Nephron progenitor cell (in vitro differentiated cells): ENCODE data around the gene NAPB.

Experiments used
- DNase-seq: peaks from one replicate; pipeline ENCODE4 v3.0.0; 2021
- H3K27ac Mint-ChIP-seq: 2 replicates; pipeline ENCODE4 v1.8.0; 2021; ENCODE audit warnings: mild to moderate bottlenecking, moderate library complexity, mixed read lengths
- H3K27me3 Mint-ChIP-seq: 2 replicates; pipeline ENCODE4 v1.8.0; 2021; ENCODE audit warnings: mild to moderate bottlenecking, low read depth, mixed read lengths; ENCODE audit not compliant: poor library complexity
- H3K36me3 Mint-ChIP-seq: 2 replicates; pipeline ENCODE4 v1.8.0; 2021; ENCODE audit warnings: low read depth, mixed read lengths
- H3K4me1 Mint-ChIP-seq: 2 replicates; pipeline ENCODE4 v1.8.0; 2021; ENCODE audit warnings: mixed read lengths
- H3K4me3 Mint-ChIP-seq: 2 replicates; pipeline ENCODE4 v1.8.0; 2021; ENCODE audit warnings: mild to moderate bottlenecking, moderate library complexity, mixed read lengths
- H3K9me3 Mint-ChIP-seq: 2 replicates; pipeline ENCODE4 v1.8.0; 2021; ENCODE audit warnings: mild to moderate bottlenecking, moderate library complexity, mixed read lengths
- TF ChIP-seq, protein P1 (sequence below): fragments of 200-600 bp; sonication (generic); IDR thresholded peaks from 2 replicates; pipeline ENCODE4 v1.5.0; 2021; ENCODE audit warnings: antibody characterized with exemption

NAPB gene

GRCh38 chr20:23334111-23334510 lies 87.2 kb downstream of the NAPB start:
- Mint-ChIP-seq H3K4me1 (no peaks in the 10 kb centered on the region), H3K36me3 (no peaks in the 10 kb centered on the region), H3K27ac (no peak overlapping the region), H3K4me3 (no peak overlapping the region), H3K9me3 (peaks cover 4% of the 10 kb centered on the region), H3K27me3 (peaks cover 6% of the 10 kb centered on the region)
- no peak for DNase-seq
- TF ChIP-seq, protein P1, sequence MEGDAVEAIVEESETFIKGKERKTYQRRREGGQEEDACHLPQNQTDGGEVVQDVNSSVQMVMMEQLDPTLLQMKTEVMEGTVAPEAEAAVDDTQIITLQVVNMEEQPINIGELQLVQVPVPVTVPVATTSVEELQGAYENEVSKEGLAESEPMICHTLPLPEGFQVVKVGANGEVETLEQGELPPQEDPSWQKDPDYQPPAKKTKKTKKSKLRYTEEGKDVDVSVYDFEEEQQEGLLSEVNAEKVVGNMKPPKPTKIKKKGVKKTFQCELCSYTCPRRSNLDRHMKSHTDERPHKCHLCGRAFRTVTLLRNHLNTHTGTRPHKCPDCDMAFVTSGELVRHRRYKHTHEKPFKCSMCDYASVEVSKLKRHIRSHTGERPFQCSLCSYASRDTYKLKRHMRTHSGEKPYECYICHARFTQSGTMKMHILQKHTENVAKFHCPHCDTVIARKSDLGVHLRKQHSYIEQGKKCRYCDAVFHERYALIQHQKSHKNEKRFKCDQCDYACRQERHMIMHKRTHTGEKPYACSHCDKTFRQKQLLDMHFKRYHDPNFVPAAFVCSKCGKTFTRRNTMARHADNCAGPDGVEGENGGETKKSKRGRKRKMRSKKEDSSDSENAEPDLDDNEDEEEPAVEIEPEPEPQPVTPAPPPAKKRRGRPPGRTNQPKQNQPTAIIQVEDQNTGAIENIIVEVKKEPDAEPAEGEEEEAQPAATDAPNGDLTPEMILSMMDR, result no peak

- Mint-ChIP-seq H3K27ac (no peak overlapping the region), H3K36me3 (no peaks in the 10 kb centered on the region), H3K4me3 (no peak overlapping the region), H3K9me3 (peaks cover 4% of the 10 kb centered on the region), H3K4me1 (no peaks in the 10 kb centered on the region), H3K27me3 (peaks cover 9% of the 10 kb centered on the region)
- TF ChIP-seq, protein P1, result no peak
- DNase-seq, result no peak
These were observed 88.8 kb downstream of the NAPB start for GRCh38 chr20:23332467-23332866.

- TF ChIP-seq, protein P1, result no peak
- H3K36me3 Mint-ChIP-seq, result no peaks in the 10 kb centered on the region
- no peaks in the 10 kb centered on the region for H3K4me1 Mint-ChIP-seq
- H3K9me3 Mint-ChIP-seq, result peaks cover 4% of the 10 kb centered on the region
- no peak overlapping the region for H3K27ac Mint-ChIP-seq
- no peak for DNase-seq
- no peak overlapping the region for H3K4me3 Mint-ChIP-seq
- peaks cover 9% of the 10 kb centered on the region for H3K27me3 Mint-ChIP-seq
These were observed 89.6 kb downstream of the NAPB start for GRCh38 chr20:23331450-23332350.

DNA sequence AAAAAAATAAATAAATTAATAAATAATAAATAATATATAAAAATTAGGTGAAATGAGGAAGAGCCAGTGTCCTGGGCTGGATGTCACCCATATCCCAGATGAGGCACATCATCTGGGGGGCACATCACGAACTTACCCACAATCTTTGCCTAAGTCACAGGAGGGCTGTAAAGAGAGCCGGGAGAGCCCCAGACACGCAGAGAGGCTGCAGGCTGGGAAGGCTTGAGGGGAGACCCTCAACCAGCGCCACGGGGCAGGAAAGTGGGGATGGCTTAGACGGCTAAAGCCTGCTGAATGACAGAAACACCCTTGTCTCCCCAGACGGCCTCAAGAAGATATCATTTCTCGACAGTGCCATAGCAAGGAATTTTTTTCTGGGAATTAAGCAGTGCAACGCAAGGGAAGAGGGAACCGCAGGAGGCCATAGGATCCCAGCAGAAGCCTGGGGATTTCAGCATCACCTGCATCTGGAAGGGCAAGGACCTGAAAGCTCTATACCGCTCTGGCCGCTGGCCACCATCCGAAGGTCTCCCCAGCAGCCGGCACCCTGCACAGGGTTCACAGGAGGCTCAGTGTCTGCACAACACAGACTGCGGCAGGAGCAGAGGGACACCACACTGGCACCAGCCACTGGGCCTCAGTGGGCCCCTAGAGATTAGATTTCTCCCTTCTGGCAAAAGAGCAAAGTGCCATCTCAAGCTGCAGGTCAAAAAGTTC lies 93.5 kb downstream of the NAPB start:
- H3K27ac Mint-ChIP-seq, result no peak overlapping the region

DNA sequence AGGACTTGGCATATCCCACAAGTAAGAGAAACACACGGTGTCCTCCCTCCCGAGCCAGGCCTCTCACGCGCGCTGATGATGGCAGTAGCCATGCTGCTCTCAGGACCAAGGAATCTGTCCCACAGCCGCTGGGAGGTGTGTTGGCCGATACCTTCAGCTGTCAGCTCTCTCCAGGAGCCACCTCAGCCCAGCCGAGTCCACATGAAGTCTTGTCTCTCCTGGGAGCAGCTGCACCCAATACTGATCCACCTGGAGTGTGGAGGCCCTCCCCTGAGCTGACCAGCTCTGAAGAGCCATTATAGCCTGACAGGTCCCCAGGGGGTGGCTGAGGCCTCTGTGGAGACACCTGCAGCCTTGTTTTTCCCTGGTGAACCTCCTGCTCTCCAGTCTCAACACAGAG lies 94.5 kb downstream of the NAPB start:
- Mint-ChIP-seq H3K27me3 (peaks cover 3% of the 10 kb centered on the region), H3K4me3 (no peak overlapping the region), H3K4me1 (no peaks in the 10 kb centered on the region), H3K27ac (no peak overlapping the region), H3K36me3 (no peaks in the 10 kb centered on the region), H3K9me3 (peaks cover 8% of the 10 kb centered on the region)
- TF ChIP-seq, protein P1, result no peak
- no peak for DNase-seq

More for the DNA sequence above, 93.5 kb downstream of the NAPB start:
- TF ChIP-seq, protein P1, result no peak
- Mint-ChIP-seq H3K36me3 (no peaks in the 10 kb centered on the region), H3K27me3 (peaks cover 9% of the 10 kb centered on the region), H3K9me3 (peaks cover 4% of the 10 kb centered on the region), H3K4me1 (no peaks in the 10 kb centered on the region), H3K4me3 (no peak overlapping the region)
- DNase-seq, result no peak
